22Rv1 (cell line): ENCODE data around the gene PATJ.
"Not testable (repeated sequence)": the region's sequence is repeated elsewhere in the genome, so short reads cannot be mapped to it uniquely, and the experiment has no call there.

ENCODE experiments used
- ZFX ChIP-seq: fragments of 450-650 bp; IDR thresholded peaks from 2 replicates; pipeline ENCODE4 v1.6.1; 2017; ENCODE audit warnings: antibody characterized with exemption, borderline replicate concordance
- TF ChIP-seq, protein P1 (sequence below): fragments of 450-650 bp; IDR thresholded peaks from 2 replicates; pipeline ENCODE4 v1.5.1; 2017; ENCODE audit warnings: mild to moderate bottlenecking

DNA sequence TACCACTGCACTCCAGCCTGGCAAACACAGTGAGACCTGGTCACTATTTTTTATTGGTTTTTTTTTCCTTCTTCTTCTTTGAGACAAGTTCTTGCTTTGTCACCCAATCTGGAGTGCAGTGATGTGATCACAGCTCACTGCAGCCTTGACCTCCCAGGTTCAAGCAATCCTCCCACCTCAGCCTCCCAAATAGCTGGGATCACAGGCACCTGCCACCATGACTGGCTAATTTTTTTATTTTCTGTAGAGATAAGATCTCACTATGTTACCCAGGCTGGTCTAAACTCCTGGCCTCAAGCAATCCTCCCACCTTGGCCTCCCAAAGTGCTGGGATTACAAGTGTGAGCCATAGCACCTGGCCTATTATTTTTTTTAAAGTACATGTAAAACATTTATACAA is 148.2 kb downstream of the PATJ start:
- TF ChIP-seq, protein P1, sequence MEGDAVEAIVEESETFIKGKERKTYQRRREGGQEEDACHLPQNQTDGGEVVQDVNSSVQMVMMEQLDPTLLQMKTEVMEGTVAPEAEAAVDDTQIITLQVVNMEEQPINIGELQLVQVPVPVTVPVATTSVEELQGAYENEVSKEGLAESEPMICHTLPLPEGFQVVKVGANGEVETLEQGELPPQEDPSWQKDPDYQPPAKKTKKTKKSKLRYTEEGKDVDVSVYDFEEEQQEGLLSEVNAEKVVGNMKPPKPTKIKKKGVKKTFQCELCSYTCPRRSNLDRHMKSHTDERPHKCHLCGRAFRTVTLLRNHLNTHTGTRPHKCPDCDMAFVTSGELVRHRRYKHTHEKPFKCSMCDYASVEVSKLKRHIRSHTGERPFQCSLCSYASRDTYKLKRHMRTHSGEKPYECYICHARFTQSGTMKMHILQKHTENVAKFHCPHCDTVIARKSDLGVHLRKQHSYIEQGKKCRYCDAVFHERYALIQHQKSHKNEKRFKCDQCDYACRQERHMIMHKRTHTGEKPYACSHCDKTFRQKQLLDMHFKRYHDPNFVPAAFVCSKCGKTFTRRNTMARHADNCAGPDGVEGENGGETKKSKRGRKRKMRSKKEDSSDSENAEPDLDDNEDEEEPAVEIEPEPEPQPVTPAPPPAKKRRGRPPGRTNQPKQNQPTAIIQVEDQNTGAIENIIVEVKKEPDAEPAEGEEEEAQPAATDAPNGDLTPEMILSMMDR = not testable (repeated sequence)
- not testable (repeated sequence) for TF ChIP-seq ZFX
